ENCODE measurements around the gene ZDHHC5.

DNA sequence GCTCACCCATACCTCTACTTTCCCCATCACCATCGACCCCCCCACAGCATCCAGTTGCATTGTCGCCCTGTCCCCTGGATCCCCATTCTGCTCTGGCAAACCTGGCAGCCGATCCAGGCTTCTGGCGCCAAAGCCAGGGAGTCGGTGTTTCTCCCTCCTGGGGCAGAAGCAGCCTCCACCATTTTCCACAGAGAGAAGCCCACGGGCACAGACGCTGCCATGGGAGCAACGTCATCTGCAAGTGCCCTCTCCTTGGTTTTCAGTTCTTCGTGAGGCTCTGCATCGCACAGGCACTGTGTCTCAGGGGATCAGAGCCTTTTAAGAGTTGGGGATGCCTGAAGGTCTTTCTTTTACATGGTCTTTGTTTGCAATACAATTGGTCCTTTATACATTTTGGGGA, 20.5 kb upstream of the ZDHHC5 start:
- no peak for TF ChIP-seq CTCF (IDR thresholded peaks at IDR 0.05; ENCODE audit: low read length)
- no peak for TF ChIP-seq EZH2 (IDR thresholded peaks at IDR 0.05; ENCODE audit: borderline replicate concordance, low read length)
